ENCODE results near the gene CRISPLD2.

- TF ChIP-seq POU2F2 (IDR thresholded peaks at IDR 0.05; ENCODE audit: borderline replicate concordance, low read depth, low read length) (no peak), TAF1 (IDR thresholded peaks at IDR 0.05; ENCODE audit: borderline replicate concordance, low read depth, low read length) (no peak), RAD21 (IDR thresholded peaks at IDR 0.05; ENCODE audit: insufficient read depth, low read depth, low read length) (no peak), JUNB (IDR thresholded peaks at IDR 0.05) (no peak), SPI1 (IDR thresholded peaks at IDR 0.05; ENCODE audit: borderline replicate concordance, insufficient read depth, low read depth, low read length) (no peak), CHD1 (IDR thresholded peaks at IDR 0.05; ENCODE audit: low read depth, low read length) (no peak)
- TF ChIP-seq, protein P1, sequence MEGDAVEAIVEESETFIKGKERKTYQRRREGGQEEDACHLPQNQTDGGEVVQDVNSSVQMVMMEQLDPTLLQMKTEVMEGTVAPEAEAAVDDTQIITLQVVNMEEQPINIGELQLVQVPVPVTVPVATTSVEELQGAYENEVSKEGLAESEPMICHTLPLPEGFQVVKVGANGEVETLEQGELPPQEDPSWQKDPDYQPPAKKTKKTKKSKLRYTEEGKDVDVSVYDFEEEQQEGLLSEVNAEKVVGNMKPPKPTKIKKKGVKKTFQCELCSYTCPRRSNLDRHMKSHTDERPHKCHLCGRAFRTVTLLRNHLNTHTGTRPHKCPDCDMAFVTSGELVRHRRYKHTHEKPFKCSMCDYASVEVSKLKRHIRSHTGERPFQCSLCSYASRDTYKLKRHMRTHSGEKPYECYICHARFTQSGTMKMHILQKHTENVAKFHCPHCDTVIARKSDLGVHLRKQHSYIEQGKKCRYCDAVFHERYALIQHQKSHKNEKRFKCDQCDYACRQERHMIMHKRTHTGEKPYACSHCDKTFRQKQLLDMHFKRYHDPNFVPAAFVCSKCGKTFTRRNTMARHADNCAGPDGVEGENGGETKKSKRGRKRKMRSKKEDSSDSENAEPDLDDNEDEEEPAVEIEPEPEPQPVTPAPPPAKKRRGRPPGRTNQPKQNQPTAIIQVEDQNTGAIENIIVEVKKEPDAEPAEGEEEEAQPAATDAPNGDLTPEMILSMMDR (IDR thresholded peaks at IDR 0.05 in 2 of 3, conservative IDR thresholded peaks at IDR 0.05 in 1 of 3; ENCODE audit: control insufficient read depth in 2 of 3, extremely low read depth in 1 of 3, insufficient read depth in 1 of 3, low read depth in 3 of 3, low read length in 3 of 3), result no peak
Observed at GRCh38 chr16:84957792-84958191, 138.0 kb downstream of the CRISPLD2 start.

Data from GM12878 (cell line).